ENCODE results near the gene PLA1A.

The PLA1A gene

DNA sequence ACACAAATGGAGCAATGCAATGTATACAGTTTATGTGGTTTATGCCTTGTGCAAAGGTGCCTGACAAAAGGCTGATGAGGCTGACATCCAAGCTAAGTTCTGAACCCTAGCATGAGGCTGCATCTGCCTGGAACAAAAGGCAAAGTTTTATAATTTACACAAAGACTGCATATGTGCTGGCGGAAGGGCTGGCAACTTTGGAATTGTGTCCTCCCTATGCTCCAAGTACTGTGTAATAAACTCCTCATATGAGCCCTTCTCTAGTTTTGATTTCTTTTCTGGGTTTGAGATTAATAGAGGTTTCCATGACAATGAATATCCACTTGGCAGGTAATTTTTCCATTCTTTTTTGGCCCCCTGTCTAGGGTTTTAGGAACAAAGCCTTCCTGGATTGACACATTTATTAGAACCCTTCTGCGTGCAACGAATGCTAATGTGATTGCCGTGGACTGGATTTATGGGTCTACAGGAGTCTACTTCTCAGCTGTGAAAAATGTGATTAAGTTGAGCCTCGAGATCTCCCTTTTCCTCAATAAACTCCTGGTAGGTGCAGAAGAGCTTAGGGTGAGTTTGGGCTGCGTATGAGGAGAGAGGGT, 10.8 kb downstream of the PLA1A start:
- no peak for DNase-seq (ENCODE audit: low read depth)

- DNase-seq (ENCODE audit: low read depth): no peak
These were observed 11.6 kb downstream of the PLA1A start for GRCh38 chr3:119609301-119609700.

- DNase-seq (ENCODE audit: low read depth): no peak
These were observed 14.0 kb downstream of the PLA1A start for GRCh38 chr3:119611664-119612063.

- DNase-seq (ENCODE audit: low read depth): no peak
These were observed 15.5 kb downstream of the PLA1A start for GRCh38 chr3:119613201-119613600.

DNA sequence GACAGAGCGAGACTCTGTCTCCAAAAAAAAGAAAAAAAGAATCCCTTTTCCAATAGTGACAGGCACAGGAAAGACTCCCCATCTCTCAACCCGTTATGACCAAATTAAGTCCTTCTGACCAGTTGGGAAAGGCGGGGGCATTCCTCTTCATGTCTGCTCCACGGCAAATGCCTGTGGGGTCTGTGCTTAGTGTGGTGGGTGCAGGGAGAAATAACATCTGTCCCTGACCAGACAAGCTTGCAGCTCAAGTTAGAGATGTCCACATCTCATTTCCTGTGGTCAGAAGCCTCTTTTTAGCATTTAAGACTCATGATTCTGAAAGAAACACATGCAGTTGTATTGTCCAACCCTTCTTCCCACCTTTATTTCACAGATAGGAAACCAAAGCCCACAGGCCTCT, 16.2 kb downstream of the PLA1A start:
- DNase-seq (ENCODE audit: low read depth): no peak

DNA sequence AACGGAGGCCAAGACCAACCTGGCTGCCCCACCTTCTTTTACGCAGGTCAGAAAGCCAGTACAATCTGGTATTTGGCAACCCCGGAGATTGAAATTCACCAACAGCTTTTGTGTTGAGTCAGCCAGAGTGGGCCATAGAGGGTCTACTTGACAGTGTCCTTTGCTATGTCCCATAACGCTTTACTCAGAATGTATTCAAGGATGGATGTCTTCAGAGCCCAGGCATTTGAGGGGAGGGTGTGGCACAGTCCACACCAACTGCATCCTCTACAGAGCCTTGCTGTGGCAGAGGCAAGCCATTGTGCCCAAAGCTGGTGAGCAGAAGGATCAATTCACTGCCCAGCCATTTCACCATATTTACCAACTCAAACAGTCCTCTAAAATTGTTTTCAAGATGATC, 18.4 kb downstream of the PLA1A start:
- DNase-seq (ENCODE audit: low read depth): no peak

- DNase-seq (ENCODE audit: low read depth): peak; percentile 53
These were observed 21.4 kb downstream of the PLA1A start for GRCh38 chr3:119619094-119619493.

GRCh38 chr3:119620899-119621298, 23.2 kb downstream of the PLA1A start:
- DNase-seq (ENCODE audit: low read depth): no peak

GRCh38 chr3:119624002-119624720, 26.5 kb downstream of the PLA1A start:
- DNase-seq (ENCODE audit: low read depth): no peak

- no peak for DNase-seq (ENCODE audit: low read depth)
These were observed 27.9 kb downstream of the PLA1A start for GRCh38 chr3:119625451-119626153.

DNA sequence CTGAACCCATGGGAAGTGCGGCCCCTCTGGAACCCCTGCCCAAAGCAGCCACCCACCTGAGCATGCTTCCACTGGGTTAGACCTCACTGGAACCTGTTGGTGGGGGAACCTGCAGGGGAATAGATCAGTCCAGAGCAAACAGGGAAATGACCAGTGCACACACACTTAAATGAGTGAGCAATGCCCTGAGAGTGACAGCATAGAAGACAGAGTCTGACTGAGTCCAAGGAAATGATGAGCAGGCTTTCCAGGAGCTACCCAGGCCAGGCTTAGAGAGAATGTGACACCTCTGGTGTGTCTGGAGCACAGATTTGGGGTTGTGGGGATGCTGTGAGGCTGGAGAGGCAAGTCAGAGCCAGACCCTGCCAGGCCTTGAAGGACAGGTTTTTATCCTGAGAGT, 28.5 kb downstream of the PLA1A start:
- no peak for DNase-seq (ENCODE audit: low read depth)

DNA sequence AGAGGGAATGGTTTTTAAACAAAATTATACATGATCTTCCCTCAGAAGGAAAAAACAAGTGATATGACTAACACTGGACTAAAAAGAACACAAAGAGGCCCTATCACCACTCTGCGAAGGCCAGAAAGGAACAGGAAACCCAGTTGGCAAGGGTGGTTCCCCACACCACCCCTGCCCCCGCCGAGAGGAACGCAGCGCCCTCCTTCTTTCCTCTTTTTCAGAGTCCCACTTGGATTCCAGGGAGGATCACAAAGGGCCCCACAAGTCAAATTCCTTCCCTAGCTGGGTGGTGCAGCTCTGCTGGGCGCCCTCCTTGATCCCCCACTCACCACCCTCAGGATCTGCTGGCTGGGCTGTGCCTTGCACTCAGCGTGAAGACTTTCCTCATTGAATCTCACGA, 29.8 kb downstream of the PLA1A start:
- DNase-seq (ENCODE audit: low read depth): no peak

DNA sequence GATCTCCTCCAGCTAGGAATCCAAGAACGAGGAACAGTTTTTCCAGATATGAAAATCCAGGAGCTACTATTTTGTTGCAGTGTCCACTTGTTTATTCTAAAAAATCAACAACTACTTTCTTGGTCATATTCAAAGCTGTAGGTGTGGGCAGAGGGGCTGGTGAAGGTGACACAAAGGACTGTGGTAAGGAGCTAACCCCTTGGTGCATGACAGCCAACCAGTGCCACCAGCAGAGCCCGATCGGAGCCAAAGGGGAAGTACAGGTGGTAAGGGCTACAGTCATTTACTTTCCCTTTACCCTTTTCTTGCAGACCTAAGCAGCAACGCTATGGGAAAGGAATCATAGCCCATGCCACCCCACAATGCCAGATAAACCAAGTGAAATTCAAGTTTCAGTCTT, 30.7 kb downstream of the PLA1A start:
- no peak for DNase-seq (ENCODE audit: low read depth)

GRCh38 chr3:119628816-119629445, 31.2 kb downstream of the PLA1A start:
- DNase-seq (ENCODE audit: low read depth): no peak

GRCh38 chr3:119630128-119630879, 32.6 kb downstream of the PLA1A start:
- peak; percentile 89 for DNase-seq (ENCODE audit: low read depth)

- DNase-seq (ENCODE audit: low read depth): no peak
These were observed 33.2 kb downstream of the PLA1A start for GRCh38 chr3:119630880-119631329.

DNA sequence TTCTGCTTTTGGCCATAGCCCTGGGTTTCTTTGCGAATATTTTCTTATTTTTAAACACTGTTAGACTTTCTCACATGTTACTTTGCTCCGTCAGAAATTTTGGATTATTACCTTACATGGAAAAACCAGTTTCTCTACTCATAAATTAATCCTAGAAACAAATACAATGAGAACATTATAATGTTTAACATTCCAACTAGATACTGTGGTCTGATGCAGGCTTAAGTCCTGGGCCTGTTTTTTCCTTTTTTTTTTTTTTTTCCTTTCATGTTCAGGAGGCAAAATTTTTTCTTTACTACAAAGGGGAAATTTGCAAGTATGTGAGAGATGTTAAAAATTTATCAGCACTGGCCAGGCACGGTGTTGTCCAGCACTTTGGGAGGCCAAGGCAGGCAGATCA, 33.8 kb downstream of the PLA1A start:
- DNase-seq (ENCODE audit: low read depth): no peak

DNA sequence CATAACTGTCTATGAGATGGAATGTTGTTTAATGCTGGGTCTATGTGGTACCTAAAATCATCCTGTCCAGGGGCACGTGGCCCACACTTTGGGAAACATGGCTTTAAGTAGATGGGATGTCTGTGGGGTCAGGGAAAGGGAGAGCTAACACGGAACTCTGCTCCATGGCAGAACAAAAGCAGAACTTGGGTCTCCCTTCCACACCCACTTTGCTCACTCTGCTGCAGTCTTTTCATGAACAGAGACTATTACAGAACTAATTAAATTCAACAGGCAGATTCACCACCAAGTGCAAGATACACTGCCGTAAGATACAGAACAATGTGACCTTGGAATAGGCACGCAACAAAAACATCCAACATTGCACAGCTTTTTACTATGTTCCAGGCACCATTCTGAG, 34.5 kb downstream of the PLA1A start:
- DNase-seq (ENCODE audit: low read depth): no peak

GRCh38 chr3:119632829-119633228, 35.1 kb downstream of the PLA1A start:
- DNase-seq (ENCODE audit: low read depth): no peak

DNA sequence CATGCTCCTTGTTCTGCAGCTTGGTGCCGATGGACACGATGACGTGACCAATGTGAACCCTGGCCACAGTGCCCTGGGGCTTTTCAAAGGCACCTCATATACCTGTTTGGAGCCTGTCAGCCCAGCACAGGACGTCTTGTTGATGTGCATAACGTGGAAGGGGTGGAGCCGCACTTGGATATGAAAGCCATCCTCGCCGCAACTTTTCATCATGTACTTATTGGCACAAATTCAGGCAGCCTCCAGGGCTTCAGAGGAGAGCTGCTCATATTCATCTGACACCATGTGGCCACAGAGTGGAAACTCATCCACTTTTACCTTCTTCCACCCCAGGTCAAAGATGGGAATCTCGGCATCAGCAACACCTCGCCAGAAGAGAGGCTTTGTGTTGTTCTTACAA, 38.0 kb downstream of the PLA1A start:
- no peak for DNase-seq (ENCODE audit: low read depth)

GRCh38 chr3:119636249-119636648, 38.6 kb downstream of the PLA1A start:
- peak; percentile 63 for DNase-seq (ENCODE audit: low read depth)
